HG03432 (cell line): Measurements from ENCODE around the gene LCN10.

Experiments used
- ATAC-seq: cut with Tn5 transposase; IDR thresholded peaks from one replicate; pipeline ENCODE4 v1.9.1; 2021; ENCODE audit warnings: mild to moderate bottlenecking, moderate library complexity; ENCODE audit not compliant: unreplicated experiment

LCN10 gene

GRCh38 chr9:136690104-136690805 is 52.5 kb downstream of the LCN10 start:
- ATAC-seq = no peak

GRCh38 chr9:136689108-136689460 is 53.7 kb downstream of the LCN10 start:
- ATAC-seq = no peak

DNA sequence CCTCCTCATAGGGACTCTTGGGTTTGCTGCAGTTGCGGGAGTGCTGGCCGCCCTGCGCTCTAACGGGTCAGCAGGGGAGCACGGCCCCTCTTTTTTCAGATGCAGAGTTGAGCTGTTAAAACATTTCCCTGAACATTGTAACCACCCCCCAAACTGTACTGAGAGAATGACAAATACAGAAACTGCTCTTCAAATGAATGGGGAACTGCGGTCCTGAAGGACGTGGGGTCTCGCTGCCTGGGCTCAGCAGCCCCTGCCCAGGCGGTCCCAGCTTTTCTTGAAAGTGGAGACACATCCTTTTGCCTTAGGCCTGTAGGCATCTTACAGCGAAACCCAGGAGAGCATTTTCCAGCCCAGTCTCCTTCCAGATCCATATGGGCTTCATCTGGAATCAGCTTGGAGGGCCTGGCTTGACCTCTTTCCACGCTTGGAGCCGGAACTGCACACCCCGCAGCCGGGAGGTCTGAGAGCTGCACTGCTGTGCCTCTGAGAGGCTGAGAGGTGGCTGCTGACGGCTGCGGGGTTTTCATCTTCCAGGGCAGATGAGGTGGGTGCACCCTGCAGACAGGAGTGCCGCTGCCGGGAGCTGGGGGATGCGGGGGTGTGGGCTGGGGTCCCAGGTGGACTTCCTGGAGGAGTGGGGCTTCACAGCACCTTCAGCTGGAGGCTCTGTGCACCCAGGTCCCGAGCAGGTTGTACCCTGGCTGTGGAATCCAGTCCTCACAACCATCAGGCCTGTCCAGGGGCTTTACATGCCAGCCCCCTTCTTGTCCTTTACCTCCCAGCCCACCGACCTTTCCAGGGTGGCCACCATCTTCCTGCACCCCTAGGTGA is 54.2 kb downstream of the LCN10 start:
- ATAC-seq = no peak
